Activated naive CD8-positive, alpha-beta T cell treated with anti-CD3 and anti-CD28 coated beads for 36 hours (primary cell): ENCODE data around the gene USP22. TPM values are rescaled to one million over a fixed set of nuclear protein-coding genes. Genes with fewer than 3 reads are reported as not detected.
A peak's percentile ranks its signal among the peaks of the same experiment; 100 is the strongest.

Source experiments
- DNase-seq: peaks from one replicate; pipeline ENCODE4 v3.0.0; 2021
- H3K27ac Mint-ChIP-seq: one replicate; pipeline ENCODE4 v1.8.0; 2022; ENCODE audit warnings: mild to moderate bottlenecking, moderate library complexity, mixed read lengths
- H3K27me3 Mint-ChIP-seq: one replicate; pipeline ENCODE4 v1.8.0; 2022; ENCODE audit warnings: mild to moderate bottlenecking, mixed read lengths
- H3K36me3 Mint-ChIP-seq: one replicate; pipeline ENCODE4 v1.8.0; 2021; ENCODE audit warnings: mild to moderate bottlenecking, mixed read lengths
- H3K4me1 Mint-ChIP-seq: one replicate; pipeline ENCODE4 v1.8.0; 2021; ENCODE audit warnings: mixed read lengths
- H3K4me3 Mint-ChIP-seq: one replicate; pipeline ENCODE4 v1.8.0; 2022; ENCODE audit warnings: mild to moderate bottlenecking, moderate library complexity, mixed read lengths
- H3K9me3 Mint-ChIP-seq: one replicate; pipeline ENCODE4 v1.8.0; 2022; ENCODE audit warnings: mixed read lengths
- total RNA-seq, 2 experiments: library from RNA; stranded (reverse); gene quantifications; one replicate each; pipeline ENCODE4 v1.2.3, GENCODE V29; 2021

The USP22 gene
- total RNA-seq, 2 experiments from 2014 or later = 178 to 183 TPM

DNA sequence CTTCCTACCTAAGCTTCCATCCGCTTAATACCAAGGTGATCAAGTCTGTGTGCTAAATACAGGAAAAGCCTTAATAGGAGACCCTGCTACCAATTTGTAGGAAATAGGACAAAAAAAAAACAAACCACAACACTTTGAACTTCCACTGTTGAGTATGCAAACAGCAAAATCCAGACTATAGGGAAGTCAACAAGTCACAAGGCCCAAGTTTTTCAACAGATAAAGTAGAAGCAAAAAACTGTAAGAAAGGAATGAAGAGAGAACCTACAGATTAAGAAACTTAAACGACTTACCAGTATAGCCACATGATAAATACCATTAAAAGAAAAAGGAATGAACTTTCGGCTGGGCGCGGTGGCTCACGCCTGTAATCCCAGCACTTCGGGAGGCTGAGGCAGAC is 7.4 kb downstream of the USP22 start:
- no peak for DNase-seq
- peaks cover 42% of the 10 kb centered on the region for H3K36me3 Mint-ChIP-seq
- H3K4me3 Mint-ChIP-seq = peak overlapping the region; percentile 73
- no peaks in the 10 kb centered on the region for H3K9me3 Mint-ChIP-seq
- peaks cover 72% of the 10 kb centered on the region for H3K4me1 Mint-ChIP-seq
- no peaks in the 10 kb centered on the region for H3K27me3 Mint-ChIP-seq
- H3K27ac Mint-ChIP-seq = peak overlapping the region; percentile 92

DNA sequence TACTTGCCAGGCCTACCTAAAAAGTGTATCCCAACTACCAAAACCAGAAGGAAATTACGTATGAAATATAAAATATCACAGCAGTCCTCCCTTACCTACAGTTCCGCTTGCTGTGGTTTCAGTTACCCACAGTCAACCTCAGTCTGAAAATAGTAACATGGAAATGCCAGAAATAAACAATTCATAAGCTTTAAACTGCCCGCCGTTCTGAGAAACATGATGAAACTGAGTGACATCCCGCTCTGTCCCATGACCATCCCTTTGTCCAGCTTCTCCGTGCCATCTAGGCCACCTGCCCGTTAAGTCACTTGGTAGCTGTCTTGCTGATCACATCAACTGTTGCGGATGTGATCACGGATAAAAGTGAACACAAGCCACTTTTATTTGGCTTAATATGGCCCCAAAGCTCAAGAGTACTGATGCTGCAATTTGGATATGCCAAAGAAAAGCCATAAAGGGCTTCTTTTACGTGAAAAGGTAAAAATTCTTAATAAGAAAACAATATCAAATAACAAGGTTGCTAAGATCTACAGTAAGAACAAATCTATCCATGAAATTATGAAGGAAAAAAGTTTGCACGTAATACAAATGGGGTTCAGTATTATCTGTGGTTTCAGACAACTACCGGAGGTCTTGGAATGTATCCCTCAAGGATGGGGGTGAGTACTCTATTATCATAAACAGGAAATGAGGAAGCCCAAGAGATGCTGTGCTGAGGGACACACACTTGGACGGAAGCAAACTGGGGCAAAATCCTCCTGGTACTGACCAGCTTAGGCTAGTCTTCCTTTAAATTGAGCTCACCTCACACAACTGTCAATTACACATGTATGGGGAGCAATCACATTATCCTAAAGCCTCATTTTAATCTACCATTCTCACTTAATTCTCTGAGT is 8.2 kb downstream of the USP22 start:
- peaks cover 75% of the 10 kb centered on the region for H3K4me1 Mint-ChIP-seq
- peak; percentile 35 for DNase-seq
- peak overlapping the region; percentile 92 for H3K27ac Mint-ChIP-seq
- H3K4me3 Mint-ChIP-seq = peak overlapping the region; percentile 73
- no peaks in the 10 kb centered on the region for H3K9me3 Mint-ChIP-seq
- H3K27me3 Mint-ChIP-seq = no peaks in the 10 kb centered on the region
- peaks cover 44% of the 10 kb centered on the region for H3K36me3 Mint-ChIP-seq

DNA sequence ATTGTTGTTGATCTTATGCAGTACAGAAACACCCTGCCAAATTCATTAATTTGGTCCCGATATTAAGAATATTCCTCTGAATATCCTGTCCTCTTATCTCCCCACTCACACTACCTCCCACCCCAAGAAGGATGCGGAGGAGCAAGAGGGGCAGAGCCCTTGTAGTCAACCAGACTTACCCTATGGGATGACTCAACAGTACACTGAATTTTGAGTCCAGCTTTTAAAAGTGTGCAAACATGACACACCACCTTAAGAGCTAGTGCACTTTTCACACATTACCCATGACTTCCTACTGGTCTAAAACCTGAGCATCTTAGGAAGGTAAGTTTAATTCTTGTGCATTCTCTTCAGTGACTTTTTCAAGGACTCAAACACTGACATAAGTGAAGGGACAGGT is 9.5 kb downstream of the USP22 start:
- H3K27ac Mint-ChIP-seq = peak overlapping the region; percentile 92

DNA sequence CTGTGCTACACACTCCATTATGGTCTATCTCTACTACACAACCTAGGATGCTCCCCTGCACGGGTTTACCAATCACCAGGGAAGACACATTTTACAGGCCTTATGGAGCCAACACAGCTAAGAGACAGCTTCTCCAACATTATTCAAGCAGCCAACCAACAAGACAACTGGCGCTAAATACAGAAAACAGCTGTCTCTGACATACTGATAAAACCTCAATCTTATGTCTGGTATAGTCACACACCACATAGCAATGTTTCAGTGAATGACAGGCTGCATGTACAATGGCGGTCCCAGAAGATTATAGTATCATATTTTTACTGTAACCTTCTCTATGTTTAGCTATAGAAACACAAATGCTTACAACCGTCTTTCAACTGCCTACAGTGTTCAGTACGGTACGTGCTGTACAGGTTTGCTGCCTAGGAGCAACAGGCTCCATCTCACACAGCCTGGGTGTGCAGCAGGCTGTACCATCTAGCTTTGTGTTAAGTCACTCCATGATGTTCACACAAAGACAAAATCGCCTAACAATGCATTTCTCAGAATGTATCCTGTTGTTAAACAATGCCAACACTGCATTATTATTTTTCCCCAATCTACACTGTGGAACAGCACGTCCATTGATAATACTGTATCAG is 10.9 kb downstream of the USP22 start:
- Mint-ChIP-seq H3K36me3 (peaks cover 57% of the 10 kb centered on the region), H3K27ac (peak overlapping the region; percentile 22), H3K27me3 (no peaks in the 10 kb centered on the region), H3K4me3 (no peak overlapping the region), H3K4me1 (peaks cover 84% of the 10 kb centered on the region), H3K9me3 (no peaks in the 10 kb centered on the region)
- DNase-seq = no peak

More for the DNA sequence above, 9.5 kb downstream of the USP22 start:
- Mint-ChIP-seq H3K4me1 (peaks cover 83% of the 10 kb centered on the region), H3K27me3 (no peaks in the 10 kb centered on the region), H3K4me3 (peak overlapping the region; percentile 73), H3K9me3 (no peaks in the 10 kb centered on the region), H3K36me3 (peaks cover 55% of the 10 kb centered on the region)
- DNase-seq = no peak

DNA sequence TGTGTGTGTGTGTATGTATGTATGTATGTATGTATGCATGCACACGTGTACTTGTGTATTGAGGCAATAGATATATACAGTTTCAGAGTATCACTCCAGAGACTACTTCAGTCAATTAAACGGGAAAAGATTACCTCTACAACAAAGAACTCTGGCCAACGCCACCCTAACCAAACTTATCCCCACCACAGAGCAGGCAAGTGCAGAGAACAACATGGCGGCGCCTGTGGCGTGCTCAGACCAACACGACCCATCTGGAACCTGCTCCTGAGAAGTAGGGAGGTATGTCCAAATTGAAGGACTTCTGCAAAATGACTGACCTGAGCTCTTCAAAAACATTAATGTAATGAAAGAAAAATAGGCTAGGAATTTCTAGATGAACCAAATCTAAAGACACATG is 12.4 kb downstream of the USP22 start:
- no peak for DNase-seq
- peak overlapping the region; percentile 23 for H3K27ac Mint-ChIP-seq
- peaks cover 48% of the 10 kb centered on the region for H3K36me3 Mint-ChIP-seq
- H3K4me3 Mint-ChIP-seq = no peak overlapping the region
- peaks cover 75% of the 10 kb centered on the region for H3K4me1 Mint-ChIP-seq
- no peaks in the 10 kb centered on the region for H3K27me3 Mint-ChIP-seq
- no peaks in the 10 kb centered on the region for H3K9me3 Mint-ChIP-seq

DNA sequence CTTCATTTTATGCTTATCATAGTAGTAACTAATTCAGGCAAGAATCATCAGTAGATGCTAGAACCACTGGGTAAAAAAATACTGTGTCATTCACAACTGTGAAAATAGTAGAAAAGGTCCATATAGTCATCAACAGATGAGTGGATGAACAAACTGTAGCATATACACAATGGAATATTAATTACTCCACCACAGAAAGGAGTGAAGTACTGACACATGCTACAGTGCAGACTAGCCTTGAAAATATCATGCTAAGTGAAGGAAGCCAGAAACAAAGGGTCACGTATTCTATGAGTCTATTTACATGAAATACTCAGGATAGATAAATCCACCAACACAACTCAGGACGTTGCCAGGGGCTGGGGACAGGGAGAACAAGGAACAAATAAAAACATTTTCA is 13.3 kb downstream of the USP22 start:
- Mint-ChIP-seq H3K36me3 (peaks cover 51% of the 10 kb centered on the region), H3K4me3 (no peak overlapping the region), H3K9me3 (no peaks in the 10 kb centered on the region), H3K27me3 (no peaks in the 10 kb centered on the region), H3K4me1 (peaks cover 73% of the 10 kb centered on the region), H3K27ac (peak overlapping the region; percentile 51)
- no peak for DNase-seq

DNA sequence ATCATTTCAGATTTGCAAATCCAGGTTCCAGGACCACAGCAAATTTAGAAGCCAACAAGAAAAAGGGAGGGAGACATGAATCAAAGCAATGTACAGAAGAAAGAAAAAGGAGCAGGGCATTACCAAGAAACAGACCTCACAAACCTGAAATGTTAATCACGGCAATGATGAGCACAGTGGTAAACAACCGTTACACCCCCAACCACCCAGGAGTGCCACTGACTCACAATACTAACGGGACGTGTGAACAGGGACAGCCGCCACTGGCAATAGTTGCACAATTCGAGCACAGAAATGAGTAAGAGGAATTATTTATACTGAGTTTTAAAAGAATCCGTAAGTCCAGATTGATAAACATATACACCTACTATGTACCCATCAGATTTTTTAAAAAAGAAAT is 13.8 kb downstream of the USP22 start:
- peak; percentile 34 for DNase-seq
- Mint-ChIP-seq H3K4me1 (peaks cover 73% of the 10 kb centered on the region), H3K27ac (peak overlapping the region; percentile 51), H3K4me3 (no peak overlapping the region), H3K27me3 (no peaks in the 10 kb centered on the region), H3K9me3 (no peaks in the 10 kb centered on the region), H3K36me3 (peaks cover 53% of the 10 kb centered on the region)

DNA sequence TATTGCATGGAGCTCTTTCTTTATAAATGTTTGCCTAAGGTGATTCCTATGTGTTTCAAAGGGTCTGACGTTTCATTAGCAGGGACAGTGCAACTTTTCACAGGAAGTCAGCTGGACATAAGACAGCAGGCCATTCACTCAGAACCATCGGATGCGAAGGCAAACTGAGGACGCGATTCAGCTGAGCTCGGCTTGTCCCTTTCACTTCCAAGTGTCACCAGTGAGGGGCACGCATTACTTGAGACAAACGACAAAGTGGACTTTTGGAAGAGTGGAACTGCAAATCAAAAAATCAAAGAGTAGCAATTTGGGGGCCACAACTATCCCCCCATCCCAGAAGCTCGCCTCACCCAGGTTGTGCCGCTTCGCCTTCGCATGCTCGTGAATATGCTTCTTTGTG is 14.6 kb downstream of the USP22 start:
- H3K27ac Mint-ChIP-seq = peak overlapping the region; percentile 51
- no peaks in the 10 kb centered on the region for H3K27me3 Mint-ChIP-seq
- peaks cover 56% of the 10 kb centered on the region for H3K36me3 Mint-ChIP-seq
- peaks cover 70% of the 10 kb centered on the region for H3K4me1 Mint-ChIP-seq
- no peaks in the 10 kb centered on the region for H3K9me3 Mint-ChIP-seq
- no peak overlapping the region for H3K4me3 Mint-ChIP-seq
- DNase-seq = no peak

DNA sequence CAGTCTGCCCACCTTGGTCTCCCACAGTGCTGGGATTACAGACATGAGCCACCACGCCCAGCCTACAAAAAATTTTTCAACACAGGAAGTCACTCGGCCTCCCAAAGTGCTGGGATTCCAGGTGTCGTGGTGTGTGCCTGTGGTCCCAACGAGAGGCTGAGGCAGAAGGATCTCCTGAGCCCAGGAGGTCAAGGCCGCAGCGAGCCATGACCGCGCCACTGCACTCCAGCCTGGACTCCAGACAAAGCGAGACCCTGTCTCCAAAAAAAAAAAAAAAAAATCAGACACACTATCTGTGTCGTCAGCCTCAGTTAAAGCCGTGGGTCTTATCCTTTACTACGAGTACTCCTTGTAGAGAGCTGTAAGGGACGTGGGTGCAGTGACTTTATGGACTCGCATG is 15.8 kb downstream of the USP22 start:
- Mint-ChIP-seq H3K27ac (no peak overlapping the region), H3K27me3 (no peaks in the 10 kb centered on the region), H3K4me3 (no peak overlapping the region), H3K9me3 (no peaks in the 10 kb centered on the region), H3K4me1 (peaks cover 64% of the 10 kb centered on the region), H3K36me3 (peaks cover 57% of the 10 kb centered on the region)
- no peak for DNase-seq

DNA sequence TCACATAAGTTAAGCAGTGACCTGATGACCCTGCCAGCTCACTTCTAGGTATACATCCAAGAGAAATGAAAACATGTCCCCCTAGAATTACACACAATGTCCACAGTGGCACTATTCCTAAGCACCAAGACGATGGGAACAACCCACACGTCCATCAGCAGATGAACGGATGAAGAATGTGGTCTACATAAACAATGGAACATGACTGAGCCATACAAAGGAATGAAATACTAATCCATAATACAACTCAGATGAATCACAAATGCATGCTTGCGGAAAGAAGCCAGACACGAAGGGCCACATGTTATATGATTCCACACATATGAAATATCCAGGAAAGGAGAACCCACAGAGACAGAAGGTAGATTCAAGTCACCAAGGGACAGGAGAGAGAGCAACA is 17.4 kb downstream of the USP22 start:
- Mint-ChIP-seq H3K27ac (peak overlapping the region; percentile 1), H3K36me3 (peaks cover 61% of the 10 kb centered on the region), H3K4me3 (no peak overlapping the region), H3K4me1 (peaks cover 58% of the 10 kb centered on the region), H3K27me3 (no peaks in the 10 kb centered on the region), H3K9me3 (no peaks in the 10 kb centered on the region)
- no peak for DNase-seq

DNA sequence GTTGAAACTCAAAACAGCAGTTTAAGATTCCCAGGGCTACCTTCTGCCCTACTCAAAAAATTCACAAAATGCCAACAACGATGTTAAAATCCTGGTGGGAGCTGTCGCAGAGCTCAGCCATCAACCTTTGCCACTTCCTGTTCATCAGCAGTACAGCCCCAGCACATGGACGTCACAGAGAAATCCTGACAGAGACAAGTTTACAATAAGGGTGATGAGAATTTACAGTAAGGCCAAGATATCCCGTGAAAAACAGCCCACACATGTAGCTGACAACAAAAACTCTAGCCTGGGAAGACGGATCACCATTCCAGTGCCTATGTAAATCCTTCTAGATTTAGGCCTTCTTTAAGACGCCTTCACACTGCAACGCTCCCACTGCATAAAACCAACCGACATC is 18.8 kb downstream of the USP22 start:
- H3K4me1 Mint-ChIP-seq = peaks cover 48% of the 10 kb centered on the region

DNA sequence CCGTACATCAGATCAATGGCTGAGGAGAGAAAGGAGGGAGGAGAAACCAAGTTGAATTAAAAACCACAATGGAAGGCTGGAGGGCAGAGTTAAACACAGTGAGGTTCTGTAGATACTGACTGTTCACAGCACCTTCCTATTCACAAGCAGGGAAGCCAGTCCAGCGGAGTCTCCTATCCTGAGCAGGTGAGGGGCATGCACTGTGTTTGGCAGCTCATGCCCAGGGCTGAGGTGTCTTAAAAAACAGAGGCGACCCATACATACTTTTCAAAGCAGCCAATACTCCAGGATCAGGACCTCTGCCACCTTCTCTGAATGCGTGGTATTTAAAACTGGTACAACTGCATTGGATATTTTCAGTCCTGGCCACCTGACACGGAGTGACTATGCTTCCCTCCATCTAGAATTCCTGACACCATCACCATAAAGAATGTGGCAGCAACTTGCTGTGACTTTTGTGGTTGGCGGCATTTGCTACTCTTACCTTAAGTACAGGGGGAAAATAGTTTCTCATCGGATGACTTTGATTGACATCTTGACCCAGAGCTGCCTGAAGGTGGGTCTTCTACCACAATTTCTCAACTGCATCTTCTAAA is 21.5 kb downstream of the USP22 start:
- Mint-ChIP-seq H3K4me3 (no peak overlapping the region), H3K4me1 (peaks cover 38% of the 10 kb centered on the region), H3K36me3 (peaks cover 59% of the 10 kb centered on the region), H3K27ac (peak overlapping the region; percentile 72), H3K27me3 (no peaks in the 10 kb centered on the region), H3K9me3 (no peaks in the 10 kb centered on the region)
- no peak for DNase-seq

More for the DNA sequence above, 18.8 kb downstream of the USP22 start:
- Mint-ChIP-seq H3K9me3 (no peaks in the 10 kb centered on the region), H3K27me3 (no peaks in the 10 kb centered on the region), H3K27ac (peak overlapping the region; percentile 78), H3K36me3 (peaks cover 58% of the 10 kb centered on the region), H3K4me3 (no peak overlapping the region)
- no peak for DNase-seq

DNA sequence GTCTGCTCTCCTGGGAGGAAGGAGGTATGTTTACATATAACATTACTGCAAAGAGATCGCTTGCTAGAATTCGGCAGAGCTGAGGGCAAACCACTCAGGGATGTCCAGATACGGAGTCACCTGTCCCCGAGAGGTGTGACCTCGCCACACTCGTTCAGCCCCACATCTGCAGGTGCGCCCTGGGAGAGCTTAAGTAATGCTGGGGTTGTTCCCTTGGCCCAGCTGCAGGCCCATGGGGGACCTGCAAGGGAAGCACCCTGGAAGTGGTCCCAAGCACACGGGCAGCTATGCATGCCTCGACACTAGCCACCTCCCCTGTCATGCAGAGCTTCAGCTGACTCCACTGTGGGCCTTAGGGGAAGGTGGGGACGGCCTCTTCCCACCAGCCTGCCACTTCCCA is 22.2 kb downstream of the USP22 start:
- peaks cover 40% of the 10 kb centered on the region for H3K4me1 Mint-ChIP-seq
- H3K9me3 Mint-ChIP-seq = no peaks in the 10 kb centered on the region
- H3K36me3 Mint-ChIP-seq = peaks cover 62% of the 10 kb centered on the region
- no peak for DNase-seq
- no peaks in the 10 kb centered on the region for H3K27me3 Mint-ChIP-seq
- H3K4me3 Mint-ChIP-seq = no peak overlapping the region
- no peak overlapping the region for H3K27ac Mint-ChIP-seq

DNA sequence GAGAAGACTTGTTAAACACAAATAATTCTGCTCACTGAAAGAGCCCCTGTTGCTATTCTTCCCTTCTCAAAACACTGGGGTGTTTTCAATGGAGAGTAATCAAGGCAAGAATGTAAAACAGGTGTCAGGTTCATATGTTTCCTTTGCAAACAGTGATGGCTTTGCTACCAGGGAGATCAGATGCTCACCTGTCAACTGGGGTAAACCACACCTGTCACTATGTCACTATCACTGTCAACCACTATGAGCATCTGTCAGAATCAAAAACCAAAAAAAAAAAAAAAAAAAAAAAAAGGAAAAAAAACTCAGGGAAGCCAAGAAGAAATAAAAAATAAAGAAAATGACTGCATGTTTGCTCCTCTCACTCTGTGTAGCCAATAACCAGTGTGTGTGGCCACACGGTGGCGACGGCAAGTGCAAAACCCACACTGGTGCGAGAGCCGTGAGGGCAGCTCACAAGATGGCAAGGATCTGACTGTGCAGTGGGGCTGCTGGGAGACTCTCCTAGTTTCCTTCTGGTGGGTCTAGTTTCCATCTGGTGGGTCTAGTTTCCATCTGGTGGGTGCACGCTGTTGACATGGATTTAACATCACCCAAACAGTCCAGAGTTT is 22.7 kb downstream of the USP22 start:
- H3K27ac Mint-ChIP-seq = no peak overlapping the region
- H3K4me1 Mint-ChIP-seq = peaks cover 37% of the 10 kb centered on the region
- H3K36me3 Mint-ChIP-seq = peaks cover 59% of the 10 kb centered on the region
- no peaks in the 10 kb centered on the region for H3K27me3 Mint-ChIP-seq
- DNase-seq = no peak
- H3K9me3 Mint-ChIP-seq = no peaks in the 10 kb centered on the region
- H3K4me3 Mint-ChIP-seq = no peak overlapping the region

DNA sequence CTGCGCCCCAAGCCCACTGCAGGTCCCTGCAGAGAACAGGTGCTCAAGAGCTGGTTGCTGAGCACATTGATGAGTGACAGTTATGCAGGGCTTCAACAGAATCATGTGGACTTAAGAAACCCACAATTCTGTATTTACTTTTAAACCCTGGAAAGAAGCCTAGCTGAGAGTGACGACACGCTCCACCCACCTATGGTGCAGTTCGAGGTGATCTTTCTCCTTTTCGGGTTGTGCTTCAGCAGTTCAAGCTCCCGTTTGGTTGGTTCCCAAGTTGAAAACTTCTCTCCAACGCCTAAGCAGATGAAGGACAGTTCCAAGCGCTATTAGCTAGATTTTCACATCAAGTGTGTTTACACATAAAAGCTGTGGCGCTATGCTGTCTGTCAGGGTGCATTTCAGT is 23.9 kb downstream of the USP22 start:
- no peak overlapping the region for H3K27ac Mint-ChIP-seq
- H3K36me3 Mint-ChIP-seq = peaks cover 47% of the 10 kb centered on the region

More for the DNA sequence above, 23.9 kb downstream of the USP22 start:
- no peak for DNase-seq
- Mint-ChIP-seq H3K27me3 (no peaks in the 10 kb centered on the region), H3K4me3 (no peak overlapping the region), H3K4me1 (peaks cover 25% of the 10 kb centered on the region), H3K9me3 (no peaks in the 10 kb centered on the region)
